ENCODE measurements around the gene WWOX. TPM values are rescaled to one million over a fixed set of nuclear protein-coding genes. Genes with fewer than 3 reads are reported as not detected.
A peak's percentile ranks its signal among the peaks of the same experiment; 100 is the strongest.

Gene WWOX
- total RNA-seq, 4 donors from 2014 or later, result 135 to 209 (median 159) TPM

DNA sequence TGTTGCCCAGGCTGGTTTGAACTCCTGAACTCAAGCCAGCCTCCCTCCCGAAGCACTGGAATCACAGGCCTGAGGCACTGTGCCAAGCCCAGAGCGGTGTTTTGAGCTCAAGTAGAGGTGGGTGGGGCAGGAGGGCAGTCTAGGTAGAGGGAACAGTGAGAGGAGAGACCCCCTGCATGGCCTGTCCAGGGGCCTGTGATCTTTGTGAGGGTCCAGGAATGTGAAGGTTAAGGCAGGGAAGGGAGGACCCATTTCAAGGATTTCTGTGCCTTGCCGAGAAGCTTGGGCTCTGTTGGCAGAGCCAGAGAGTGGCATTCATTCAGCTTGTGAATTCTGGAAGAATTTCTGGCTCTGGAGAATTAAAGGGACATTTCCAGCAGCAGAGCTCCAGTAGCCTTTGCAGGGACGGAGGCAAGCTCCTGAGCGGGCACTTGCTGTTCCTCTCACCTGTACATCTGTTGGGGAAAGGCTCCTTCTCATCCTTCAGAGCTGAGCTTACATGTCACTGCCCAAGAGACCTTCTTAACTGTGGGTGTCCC is 2.7 kb downstream of the WWOX start:
- Histone ChIP-seq H3K4me1 (peaks cover 47 to 53% of the 10 kb centered on the region in 2 donors), H3K27me3 (no peaks in the 10 kb centered on the region), H3K4me3 (replicated peaks in 1 of 3) (no peak overlapping the region), H3K9me3 (no peaks in the 10 kb centered on the region), H3K27ac (peak overlapping the region; percentile 24 to 84 (median 53)), H3K36me3 (no peaks in the 10 kb centered on the region)
- 56 to 61% methylated on average over 5 of the region's 5 CpGs for WGBS, 2 donors
- peak; percentile 34 to 38 for DNase-seq
- intact Hi-C loops (cut with DNase I), result no loop called here
- TF ChIP-seq POLR2A (IDR thresholded peaks at IDR 0.05), result no peak
- TF ChIP-seq, protein P1, sequence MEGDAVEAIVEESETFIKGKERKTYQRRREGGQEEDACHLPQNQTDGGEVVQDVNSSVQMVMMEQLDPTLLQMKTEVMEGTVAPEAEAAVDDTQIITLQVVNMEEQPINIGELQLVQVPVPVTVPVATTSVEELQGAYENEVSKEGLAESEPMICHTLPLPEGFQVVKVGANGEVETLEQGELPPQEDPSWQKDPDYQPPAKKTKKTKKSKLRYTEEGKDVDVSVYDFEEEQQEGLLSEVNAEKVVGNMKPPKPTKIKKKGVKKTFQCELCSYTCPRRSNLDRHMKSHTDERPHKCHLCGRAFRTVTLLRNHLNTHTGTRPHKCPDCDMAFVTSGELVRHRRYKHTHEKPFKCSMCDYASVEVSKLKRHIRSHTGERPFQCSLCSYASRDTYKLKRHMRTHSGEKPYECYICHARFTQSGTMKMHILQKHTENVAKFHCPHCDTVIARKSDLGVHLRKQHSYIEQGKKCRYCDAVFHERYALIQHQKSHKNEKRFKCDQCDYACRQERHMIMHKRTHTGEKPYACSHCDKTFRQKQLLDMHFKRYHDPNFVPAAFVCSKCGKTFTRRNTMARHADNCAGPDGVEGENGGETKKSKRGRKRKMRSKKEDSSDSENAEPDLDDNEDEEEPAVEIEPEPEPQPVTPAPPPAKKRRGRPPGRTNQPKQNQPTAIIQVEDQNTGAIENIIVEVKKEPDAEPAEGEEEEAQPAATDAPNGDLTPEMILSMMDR (IDR thresholded peaks at IDR 0.05), result no peak

DNA sequence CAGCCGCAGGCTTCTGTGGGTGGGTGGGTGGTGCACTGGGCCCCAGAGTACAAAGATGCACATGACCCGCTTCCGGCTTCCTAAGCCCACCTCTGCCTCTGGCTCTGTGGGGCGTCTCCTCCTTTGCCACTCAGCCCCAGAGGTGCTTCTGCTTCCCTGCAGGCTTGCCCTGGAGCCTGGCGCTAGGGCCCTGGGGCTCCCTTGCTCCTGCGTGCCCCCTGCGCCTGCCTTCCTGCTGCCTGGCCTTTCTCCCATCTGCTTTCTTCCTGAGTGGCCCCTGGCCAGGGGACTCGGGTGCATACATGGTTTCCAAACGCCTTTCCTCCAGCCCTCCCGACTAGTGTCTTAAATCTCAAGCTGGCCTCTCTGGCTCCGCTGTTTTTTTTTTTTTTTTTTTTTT is 3.4 kb downstream of the WWOX start:
- Histone ChIP-seq H3K36me3 (no peaks in the 10 kb centered on the region), H3K27me3 (no peaks in the 10 kb centered on the region), H3K27ac (peak overlapping the region in 2 of 3 donors; percentile 53 to 84), H3K9me3 (no peaks in the 10 kb centered on the region), H3K4me1 (peaks cover 47 to 53% of the 10 kb centered on the region in 2 donors), H3K4me3 (replicated peaks in 1 of 3) (no peak overlapping the region)
- TF ChIP-seq, protein P1 (IDR thresholded peaks at IDR 0.05), result no peak
- no peak for TF ChIP-seq POLR2A (IDR thresholded peaks at IDR 0.05)
- 64 to 69% methylated on average over 7 to 9 of the region's 11 CpGs for WGBS, 2 donors
- intact Hi-C loops (cut with DNase I), result no loop called here
- DNase-seq, result no peak

DNA sequence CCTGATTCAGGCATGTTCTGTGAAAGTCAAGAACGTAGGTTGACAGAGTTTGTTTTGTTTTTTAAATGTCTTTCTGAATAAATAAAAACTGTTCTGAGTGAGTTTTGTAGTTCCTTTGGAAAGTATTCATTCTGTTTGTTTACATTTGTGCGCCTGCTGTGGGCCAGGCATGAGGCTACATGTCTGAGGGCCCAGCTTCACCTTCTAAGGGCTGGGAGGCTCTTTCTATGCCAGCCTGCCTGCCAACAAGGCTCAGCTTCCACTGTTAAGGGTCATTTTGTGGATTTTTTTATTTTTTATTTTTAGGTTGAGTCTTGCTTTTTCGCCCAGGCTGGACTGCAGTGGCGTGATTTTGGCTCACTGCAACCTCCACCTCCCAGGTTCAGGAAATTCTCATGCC is 6.1 kb downstream of the WWOX start:
- DNase-seq, result peak; percentile 81
- intact Hi-C loops (cut with DNase I), result no loop called here
- Histone ChIP-seq H3K27ac (peak overlapping the region; percentile 61 to 89 (median 80)), H3K4me3 (replicated peaks in 1 of 3) (no peak overlapping the region), H3K4me1 (peaks cover 42 to 47% of the 10 kb centered on the region in 2 donors), H3K9me3 (no peaks in the 10 kb centered on the region), H3K36me3 (peaks cover 0 to 6% of the 10 kb centered on the region in 2 donors), H3K27me3 (no peaks in the 10 kb centered on the region)
- 20 to 42% methylated on average over 4 of the region's 4 CpGs for WGBS, 2 donors
- no peak for TF ChIP-seq POLR2A (IDR thresholded peaks at IDR 0.05)
- TF ChIP-seq, protein P1 (IDR thresholded peaks at IDR 0.05), result no peak

DNA sequence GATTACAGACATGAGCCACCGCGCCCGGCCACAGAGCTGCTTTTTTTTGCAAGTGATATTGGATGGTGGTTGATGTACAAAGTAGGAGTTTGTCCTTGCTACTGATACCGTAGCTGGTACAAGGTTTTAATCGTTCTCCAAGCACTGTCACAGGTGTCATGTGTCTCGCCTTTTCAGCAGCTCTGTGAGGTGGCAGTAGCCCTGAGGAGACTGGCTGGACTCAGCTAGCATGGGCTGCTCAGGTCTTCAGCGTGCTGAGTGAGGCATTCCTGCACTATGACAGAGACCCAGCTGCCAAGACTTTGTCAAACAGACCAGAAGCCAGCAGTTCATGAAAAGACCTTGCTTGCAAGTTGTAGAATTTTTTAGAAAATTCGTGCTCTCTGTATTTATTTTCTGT is 7.2 kb downstream of the WWOX start:
- Histone ChIP-seq H3K27ac (peak overlapping the region in 2 of 3 donors; percentile 80 to 89), H3K4me3 (replicated peaks in 1 of 3) (no peak overlapping the region), H3K9me3 (no peaks in the 10 kb centered on the region), H3K36me3 (peaks cover 0 to 6% of the 10 kb centered on the region in 2 donors), H3K27me3 (no peaks in the 10 kb centered on the region), H3K4me1 (peaks cover 33 to 41% of the 10 kb centered on the region in 2 donors)
- intact Hi-C loops (cut with DNase I), result no loop called here
- no peak for TF ChIP-seq POLR2A (IDR thresholded peaks at IDR 0.05)
- TF ChIP-seq, protein P1 (IDR thresholded peaks at IDR 0.05), result no peak
- WGBS, 2 donors, result 81 to 84% methylated on average over 8 of the region's 8 CpGs
- DNase-seq, result peak in 1 of 2 donors; percentile 37

DNA sequence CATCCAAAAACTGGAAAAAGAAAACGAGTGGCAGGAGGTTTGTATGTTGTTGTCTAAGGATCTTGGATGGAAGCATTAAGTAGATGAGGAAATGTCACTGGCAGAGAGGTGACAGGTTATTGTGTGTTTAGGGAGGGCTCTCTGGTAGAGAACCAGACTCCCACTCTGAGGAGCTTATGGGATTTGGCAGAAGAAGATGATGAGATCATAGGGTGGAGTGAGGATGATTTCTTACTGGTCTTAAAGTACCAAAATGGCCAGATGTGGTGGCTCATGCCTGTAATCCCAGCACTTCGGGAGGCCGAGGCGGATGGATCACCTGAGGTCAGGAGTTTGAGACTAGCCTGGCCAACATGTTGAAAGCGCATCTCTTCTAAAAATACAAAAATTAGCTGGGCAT is 9.0 kb downstream of the WWOX start:
- WGBS, 2 donors, result 92 to 93% methylated on average over 5 of the region's 5 CpGs
- no peaks in the 10 kb centered on the region for H3K27me3 ChIP-seq
- no peak for DNase-seq
- H3K9me3 ChIP-seq, result no peaks in the 10 kb centered on the region
- intact Hi-C loops (cut with DNase I), result no loop called here
- peaks cover 0 to 6% of the 10 kb centered on the region in 2 donors for H3K36me3 ChIP-seq
- H3K4me3 ChIP-seq (replicated peaks in 1 of 3), result no peak overlapping the region
- H3K27ac ChIP-seq, result no peak overlapping the region
- no peak for TF ChIP-seq POLR2A (IDR thresholded peaks at IDR 0.05)
- TF ChIP-seq, protein P1 (IDR thresholded peaks at IDR 0.05), result no peak
- H3K4me1 ChIP-seq, result peaks cover 16 to 31% of the 10 kb centered on the region in 2 donors

Data from thyroid gland (tissue), 4 donors.